BJ (cell line): ENCODE results near the gene KCND3. TPM values are rescaled to one million over a fixed set of nuclear protein-coding genes. Genes with fewer than 3 reads are reported as not detected.

ENCODE experiments used
- CTCF ChIA-PET: fragments of 350-600 bp; formaldehyde crosslinking; extraction: SDS; loops from one replicate; lab custom pipeline; 2021; ENCODE audit warnings: antibody characterized with exemption, inconsistent platforms; lab: Yijun Ruan, JAX
- POLR2A ChIA-PET: fragments of 300-600 bp; sonication (Branson Sonifier 250); formaldehyde crosslinking; extraction: SDS; loops from one replicate; lab custom pipeline; 2021; ENCODE audit warnings: antibody characterized with exemption; lab: Charles Lee
- DNase-seq: peaks from one replicate; pipeline ENCODE4 v3.0.0-alpha.2; 2011; ENCODE audit warnings: low read depth
- H3K27me3 ChIP-seq: 2 replicates; pipeline ENCODE4 v1.6.0; 2011; ENCODE audit warnings: low read length; ENCODE audit not compliant: control insufficient read depth, insufficient read depth
- H3K36me3 ChIP-seq: 2 replicates; pipeline ENCODE4 v1.5.1; 2011; ENCODE audit warnings: low read length; ENCODE audit not compliant: control insufficient read depth, insufficient read depth
- H3K4me3 ChIP-seq: 2 replicates; pipeline ENCODE4 v1.5.1; 2011; ENCODE audit warnings: low read depth, mild to moderate bottlenecking, control low read depth, low read length
- polyA plus RNA-seq: library from polyadenylated mRNA; depleted of rRNA; stranded (reverse); fragments of >200 nt; gene quantifications from 2 replicates; pipeline ENCODE4 v1.2.3, GENCODE V29; 2011
- TF ChIP-seq, protein P1 (sequence below): IDR thresholded peaks from 2 replicates; pipeline ENCODE4 v1.5.1; 2011; ENCODE audit warnings: low read depth, mild to moderate bottlenecking, control low read depth, inconsistent platforms, low read length, moderate library complexity; ENCODE audit not compliant: insufficient read depth

Gene KCND3
- polyA plus RNA-seq, 1 experiment = 3.6 TPM

DNA sequence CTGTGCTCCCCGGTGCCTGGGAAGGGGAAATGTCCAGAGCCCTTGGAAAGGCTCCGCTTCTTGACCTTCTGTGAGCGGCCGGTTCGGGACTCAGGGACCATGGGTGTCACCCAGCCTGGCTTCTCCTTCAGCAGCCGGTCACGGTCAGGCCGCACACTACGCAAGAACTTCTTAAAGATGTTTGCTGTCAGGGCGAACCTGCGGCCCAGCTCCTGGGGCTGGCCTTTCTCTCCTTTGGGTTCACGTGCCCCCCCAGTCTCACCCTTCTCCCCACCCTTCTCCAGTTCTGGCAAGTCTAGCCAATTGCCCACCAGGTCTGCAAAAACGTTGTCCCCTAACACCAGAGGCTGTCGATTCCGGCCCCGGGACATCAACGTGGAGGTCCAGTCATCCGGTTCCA, 262.4 kb downstream of the KCND3 start:
- Histone ChIP-seq H3K27me3 (no peaks in the 10 kb centered on the region), H3K4me3 (no peak overlapping the region), H3K36me3 (no peaks in the 10 kb centered on the region; the same call in 1 of the 2 replicates)
- POLR2A ChIA-PET = no interaction called here
- CTCF ChIA-PET = interaction anchor here (0.9 to 8.2 kb wide), 3 partner anchors 12 to 42 kb away, joined by 4 to 48 read pairs (median 7); no protein-coding TSS in a partner anchor
- DNase-seq = no peak
- TF ChIP-seq, protein P1, sequence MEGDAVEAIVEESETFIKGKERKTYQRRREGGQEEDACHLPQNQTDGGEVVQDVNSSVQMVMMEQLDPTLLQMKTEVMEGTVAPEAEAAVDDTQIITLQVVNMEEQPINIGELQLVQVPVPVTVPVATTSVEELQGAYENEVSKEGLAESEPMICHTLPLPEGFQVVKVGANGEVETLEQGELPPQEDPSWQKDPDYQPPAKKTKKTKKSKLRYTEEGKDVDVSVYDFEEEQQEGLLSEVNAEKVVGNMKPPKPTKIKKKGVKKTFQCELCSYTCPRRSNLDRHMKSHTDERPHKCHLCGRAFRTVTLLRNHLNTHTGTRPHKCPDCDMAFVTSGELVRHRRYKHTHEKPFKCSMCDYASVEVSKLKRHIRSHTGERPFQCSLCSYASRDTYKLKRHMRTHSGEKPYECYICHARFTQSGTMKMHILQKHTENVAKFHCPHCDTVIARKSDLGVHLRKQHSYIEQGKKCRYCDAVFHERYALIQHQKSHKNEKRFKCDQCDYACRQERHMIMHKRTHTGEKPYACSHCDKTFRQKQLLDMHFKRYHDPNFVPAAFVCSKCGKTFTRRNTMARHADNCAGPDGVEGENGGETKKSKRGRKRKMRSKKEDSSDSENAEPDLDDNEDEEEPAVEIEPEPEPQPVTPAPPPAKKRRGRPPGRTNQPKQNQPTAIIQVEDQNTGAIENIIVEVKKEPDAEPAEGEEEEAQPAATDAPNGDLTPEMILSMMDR = no peak

DNA sequence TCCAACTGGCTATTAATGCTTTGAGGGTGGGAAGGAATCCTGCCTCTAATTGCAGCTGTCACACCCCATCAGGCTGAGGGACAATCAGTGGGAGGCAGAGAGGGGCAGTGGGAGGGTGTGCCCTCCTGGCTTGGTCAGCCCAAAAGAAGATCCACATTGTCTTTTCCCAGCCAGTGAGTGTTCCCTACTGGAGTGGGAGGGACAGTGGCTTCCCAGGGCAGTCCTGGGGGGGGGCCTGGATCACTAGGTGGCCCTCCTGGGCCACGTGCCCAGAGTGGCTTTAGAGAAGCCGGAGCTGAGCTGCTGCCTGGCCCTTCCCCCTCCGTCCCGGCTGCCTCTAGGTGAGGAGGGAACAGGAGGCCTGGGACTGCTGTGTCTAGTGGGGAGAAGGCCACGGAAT, 264.3 kb downstream of the KCND3 start:
- Histone ChIP-seq H3K36me3 (no peaks in the 10 kb centered on the region; the same call in 1 of the 2 replicates), H3K4me3 (no peak overlapping the region), H3K27me3 (no peaks in the 10 kb centered on the region)
- ChIA-PET POLR2A (no interaction called here), CTCF (interaction anchor here (8.2 kb wide), 1 partner anchor 11 kb away, joined by 48 read pairs; no protein-coding TSS in a partner anchor)
- DNase-seq = no peak
- TF ChIP-seq, protein P1 = no peak

DNA sequence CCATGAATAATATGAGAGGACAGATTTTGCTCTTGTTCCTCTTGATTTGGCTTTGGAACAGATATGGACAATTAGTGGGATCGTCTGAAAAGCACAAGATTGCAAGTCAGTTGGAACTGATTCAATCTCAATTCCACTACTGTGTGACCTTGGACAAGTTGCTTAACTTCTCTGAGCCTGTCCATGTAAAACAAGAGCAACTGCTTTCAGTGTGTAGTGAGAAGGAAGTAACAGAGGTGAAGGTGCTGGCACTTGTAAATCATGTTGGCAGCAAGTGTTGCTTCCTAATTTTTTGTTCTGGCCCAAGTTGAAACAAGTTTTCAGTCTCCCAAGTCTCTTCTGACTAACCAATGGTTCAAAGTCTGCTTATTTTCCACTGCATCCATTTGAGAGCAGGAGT, 265.6 kb downstream of the KCND3 start:
- ChIA-PET POLR2A (no interaction called here), CTCF (no interaction called here)
- Histone ChIP-seq H3K27me3 (no peaks in the 10 kb centered on the region), H3K36me3 (no peaks in the 10 kb centered on the region; the same call in 1 of the 2 replicates), H3K4me3 (no peak overlapping the region)
- no peak for DNase-seq
- TF ChIP-seq, protein P1 = no peak

DNA sequence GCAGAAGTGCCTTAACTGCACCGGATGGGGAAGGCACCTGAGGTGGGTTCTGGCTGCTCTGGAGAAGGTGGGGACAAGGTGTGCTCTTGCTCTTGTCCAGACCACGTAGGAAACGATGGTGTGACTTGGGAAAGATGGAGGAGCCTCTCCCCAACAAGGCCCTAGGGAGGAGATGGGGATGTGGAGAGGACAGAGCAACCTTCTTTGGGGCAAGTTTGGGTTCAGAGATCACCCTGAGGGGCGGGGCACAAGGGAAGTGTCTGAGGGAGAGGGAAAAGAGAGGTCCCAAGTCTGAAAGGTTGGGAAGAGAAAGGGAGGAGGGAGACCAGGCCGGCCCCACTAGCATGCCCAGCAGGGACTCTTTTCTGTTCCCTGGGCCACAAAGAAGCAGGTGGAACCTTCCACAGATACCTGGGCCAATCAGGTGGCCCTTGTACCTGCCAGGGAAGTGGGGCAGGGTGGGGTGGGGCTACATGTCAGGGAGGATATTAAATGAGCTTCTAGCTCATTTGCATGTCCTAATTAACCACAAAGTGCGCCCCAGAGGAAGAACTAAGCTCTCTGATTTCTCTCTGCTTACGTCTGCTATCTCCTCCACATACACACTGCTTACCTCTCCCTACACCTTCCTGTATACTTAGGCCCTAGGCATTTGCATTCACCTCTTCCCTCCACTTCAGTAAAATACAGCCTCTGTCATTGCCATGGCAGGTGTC, 266.2 kb downstream of the KCND3 start:
- Histone ChIP-seq H3K36me3 (no peaks in the 10 kb centered on the region; the same call in 1 of the 2 replicates), H3K4me3 (no peak overlapping the region), H3K27me3 (no peaks in the 10 kb centered on the region)
- POLR2A ChIA-PET = no interaction called here
- CTCF ChIA-PET = interaction anchor here (1.5 kb wide), 1 partner anchor 241 kb away, joined by 6 read pairs; no protein-coding TSS in a partner anchor
- DNase-seq = no peak
- TF ChIP-seq, protein P1 = no peak

DNA sequence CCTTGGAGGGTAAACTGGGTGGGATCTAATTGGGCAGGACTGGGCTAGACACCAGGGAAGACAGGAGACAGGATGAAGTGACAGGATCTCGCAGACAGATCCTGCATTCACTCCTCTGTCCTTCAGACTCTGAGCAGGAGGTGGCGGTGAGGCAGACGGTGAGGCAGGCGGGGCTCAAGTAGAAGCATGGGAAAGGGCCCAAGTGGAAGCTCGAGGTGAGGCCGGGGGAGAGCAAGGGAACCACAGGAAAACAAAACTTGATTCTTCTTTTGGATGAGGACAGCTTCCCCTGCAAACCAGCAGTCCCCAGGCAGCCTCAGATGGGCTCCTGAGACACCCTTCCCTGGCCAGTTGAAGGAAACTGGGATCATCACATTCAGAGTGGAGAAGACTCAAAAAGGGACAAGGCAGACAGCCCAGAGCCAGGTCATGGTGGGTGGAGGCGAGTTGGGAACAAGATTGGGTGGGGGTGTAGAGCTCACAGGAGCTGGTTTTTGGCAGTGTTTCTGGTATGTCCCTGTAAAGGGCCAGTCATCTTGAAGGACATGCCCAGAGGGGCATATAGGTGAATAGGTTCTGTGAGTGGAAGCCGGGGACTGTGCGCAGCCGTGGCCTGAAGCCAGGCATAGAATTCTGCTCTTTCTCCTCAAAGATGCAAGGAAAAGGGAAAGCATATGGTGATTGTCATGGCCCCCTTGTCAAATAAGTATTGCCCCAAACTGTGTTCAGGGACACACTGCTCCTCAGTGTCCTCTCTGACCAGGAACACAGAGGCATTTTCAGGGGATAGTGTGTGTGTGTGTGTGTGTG, 268.3 kb downstream of the KCND3 start:
- no peak for DNase-seq
- Histone ChIP-seq H3K36me3 (no peaks in the 10 kb centered on the region), H3K4me3 (no peak overlapping the region), H3K27me3 (no peaks in the 10 kb centered on the region)
- CTCF ChIA-PET = interaction anchor here (1.2 kb wide), 1 partner anchor 25 kb away, joined by 4 read pairs; no protein-coding TSS in a partner anchor
- POLR2A ChIA-PET = no interaction called here
- TF ChIP-seq, protein P1 = no peak
